Glutamatergic neuron (in vitro differentiated cells): ENCODE data around the gene PIM1. TPM values are rescaled to one million over a fixed set of nuclear protein-coding genes. Genes with fewer than 3 reads are reported as not detected.

ENCODE experiments used
- DNase-seq: peaks from one replicate; pipeline ENCODE4 v3.0.0; 2022
- H3K27ac Mint-ChIP-seq: one replicate; pipeline ENCODE4 v1.8.0; 2020; ENCODE audit warnings: mild to moderate bottlenecking, mixed read lengths, inconsistent platforms; ENCODE audit not compliant: unreplicated experiment
- H3K27me3 Mint-ChIP-seq: one replicate; pipeline ENCODE4 v1.8.0; 2020; ENCODE audit warnings: mild to moderate bottlenecking, moderate library complexity, mixed read lengths, inconsistent platforms; ENCODE audit not compliant: unreplicated experiment
- H3K36me3 Mint-ChIP-seq: one replicate; pipeline ENCODE4 v1.8.0; 2020; ENCODE audit warnings: mild to moderate bottlenecking, mixed read lengths, inconsistent platforms; ENCODE audit not compliant: unreplicated experiment
- H3K4me1 Mint-ChIP-seq: one replicate; pipeline ENCODE4 v1.8.0; 2020; ENCODE audit warnings: mild to moderate bottlenecking, low read depth, mixed read lengths, inconsistent platforms; ENCODE audit not compliant: unreplicated experiment
- H3K4me3 Mint-ChIP-seq: one replicate; pipeline ENCODE4 v1.8.0; 2020; ENCODE audit warnings: mild to moderate bottlenecking, mixed read lengths, inconsistent platforms; ENCODE audit not compliant: unreplicated experiment
- H3K9me3 Mint-ChIP-seq: one replicate; pipeline ENCODE4 v1.8.0; 2020; ENCODE audit warnings: mild to moderate bottlenecking, moderate library complexity, mixed read lengths, inconsistent platforms; ENCODE audit not compliant: unreplicated experiment
- CTCF ChIP-seq: fragments of 200-600 bp; sonication (generic); IDR thresholded peaks from one replicate; pipeline ENCODE4 v1.5.0; 2021; ENCODE audit not compliant: partially characterized antibody, unreplicated experiment
- total RNA-seq: library from RNA; stranded (reverse); fragmentation: NEBNext Ultra II Directional; extraction: Animal tissue kit (Norgen Biotek cat#: 25700); gene quantifications from one replicate; pipeline ENCODE4 v1.2.1, GENCODE V29; 2021; ENCODE audit not compliant: unreplicated experiment

Gene PIM1
- total RNA-seq, 1 donor from 2014 or later: 22.7 TPM

GRCh38 chr6:37221585-37222124 is 51.7 kb downstream of the PIM1 start:
- peak overlapping the region; percentile 97 for H3K27ac Mint-ChIP-seq
- peaks cover 2% of the 10 kb centered on the region for H3K9me3 Mint-ChIP-seq
- DNase-seq: no peak
- no peaks in the 10 kb centered on the region for H3K36me3 Mint-ChIP-seq
- peak overlapping the region; percentile 85 for H3K4me3 Mint-ChIP-seq
- TF ChIP-seq CTCF: no peak
- peaks cover 2% of the 10 kb centered on the region for H3K27me3 Mint-ChIP-seq
- peaks cover 8% of the 10 kb centered on the region for H3K4me1 Mint-ChIP-seq

- peak overlapping the region; percentile 97 for H3K27ac Mint-ChIP-seq
- DNase-seq: peak; percentile 82
- H3K9me3 Mint-ChIP-seq: peaks cover 2% of the 10 kb centered on the region
- peaks cover 2% of the 10 kb centered on the region for H3K27me3 Mint-ChIP-seq
- peaks cover 8% of the 10 kb centered on the region for H3K4me1 Mint-ChIP-seq
- no peaks in the 10 kb centered on the region for H3K36me3 Mint-ChIP-seq
- peak overlapping the region; percentile 85 for H3K4me3 Mint-ChIP-seq
- no peak for TF ChIP-seq CTCF
Observed at GRCh38 chr6:37222125-37222967, 52.4 kb downstream of the PIM1 start.

DNA sequence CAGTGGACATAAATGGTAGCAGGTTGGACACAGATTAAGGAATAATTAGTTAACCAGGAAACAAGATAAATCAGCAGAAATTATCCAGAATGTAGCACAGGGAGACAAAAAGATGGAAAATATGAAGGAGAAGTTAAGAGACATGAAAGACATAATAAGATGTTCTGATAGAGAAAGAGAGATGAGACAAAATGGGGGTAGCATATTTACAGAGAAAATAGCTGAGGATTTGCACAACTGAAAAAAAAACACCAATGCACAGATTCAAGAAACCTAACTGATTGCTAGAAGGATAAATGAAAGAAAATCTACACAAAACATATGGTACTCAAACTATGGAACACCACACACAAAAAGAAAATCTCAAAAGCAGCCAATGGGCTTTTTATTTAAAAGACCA is 53.0 kb downstream of the PIM1 start:
- peak overlapping the region; percentile 46 for H3K4me3 Mint-ChIP-seq
- no peak for TF ChIP-seq CTCF
- peaks cover 8% of the 10 kb centered on the region for H3K4me1 Mint-ChIP-seq
- H3K36me3 Mint-ChIP-seq: no peaks in the 10 kb centered on the region
- H3K27me3 Mint-ChIP-seq: peaks cover 2% of the 10 kb centered on the region
- H3K9me3 Mint-ChIP-seq: peaks cover 2% of the 10 kb centered on the region
- H3K27ac Mint-ChIP-seq: peak overlapping the region; percentile 76
- no peak for DNase-seq

Other genes starting within 250 kb of the PIM1 start
- not detected for gene PI16, start 215.4 kb upstream of the PIM1 start, total RNA-seq
- gene MTCH1, start 184.0 kb upstream of the PIM1 start, total RNA-seq: 179 TPM
- not detected for gene FGD2, start 164.5 kb upstream of the PIM1 start, total RNA-seq
- gene TBC1D22B, start 87.6 kb downstream of the PIM1 start, total RNA-seq: 10.2 TPM
- not detected for gene TMEM217, start 88.0 kb downstream of the PIM1 start, total RNA-seq
- 21.0 TPM for gene RNF8, start 183.8 kb downstream of the PIM1 start, total RNA-seq